GM21423 (cell line): ENCODE results near the gene SSBP4.
"Not testable (repeated sequence)": the region's sequence is repeated elsewhere in the genome, so short reads cannot be mapped to it uniquely, and the experiment has no call there.

Source experiments
- ATAC-seq: cut with Tn5 transposase; IDR thresholded peaks from one replicate; pipeline ENCODE4 v1.9.1; 2021; ENCODE audit warnings: mild to moderate bottlenecking, moderate library complexity; ENCODE audit not compliant: unreplicated experiment

Gene SSBP4

DNA sequence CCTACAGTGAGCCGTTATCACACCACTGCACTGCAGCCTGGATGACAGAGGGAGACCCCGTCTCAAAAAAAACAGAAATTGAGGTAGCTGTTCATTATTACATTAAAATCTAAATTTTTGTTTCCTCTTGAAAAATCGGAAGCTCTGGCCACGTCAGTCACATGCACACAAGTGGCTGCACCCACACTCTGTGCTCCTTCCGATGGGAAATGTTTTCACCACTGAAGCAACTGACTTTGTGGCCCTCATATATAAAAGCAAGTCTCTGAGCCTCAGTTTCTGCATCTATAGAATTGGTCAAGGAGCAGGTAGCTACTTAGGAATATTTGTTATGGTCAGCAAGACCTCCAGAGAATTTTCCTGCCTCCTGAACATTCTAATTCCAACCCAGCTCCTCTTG is 26.3 kb upstream of the SSBP4 start:
- no peak for ATAC-seq

DNA sequence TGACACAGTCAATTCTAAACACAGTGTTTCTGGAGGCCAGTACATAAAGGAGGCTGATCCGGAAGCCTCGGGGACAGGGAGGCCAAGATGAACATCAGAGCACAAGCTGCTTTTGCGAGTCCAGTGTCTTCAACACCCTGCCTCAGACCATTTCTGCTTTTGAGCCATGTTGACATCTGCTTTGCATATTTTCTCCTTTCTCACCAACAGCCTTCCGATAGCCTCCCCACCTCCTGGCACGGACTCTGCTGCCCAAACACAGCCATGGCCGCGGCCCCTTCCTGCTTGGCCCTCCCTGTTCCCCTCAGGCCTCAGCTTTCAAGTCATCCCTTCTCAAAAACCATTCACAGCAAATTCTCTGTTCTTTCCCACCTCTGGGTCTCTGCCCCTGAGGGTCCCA is 25.4 kb upstream of the SSBP4 start:
- ATAC-seq: no peak

DNA sequence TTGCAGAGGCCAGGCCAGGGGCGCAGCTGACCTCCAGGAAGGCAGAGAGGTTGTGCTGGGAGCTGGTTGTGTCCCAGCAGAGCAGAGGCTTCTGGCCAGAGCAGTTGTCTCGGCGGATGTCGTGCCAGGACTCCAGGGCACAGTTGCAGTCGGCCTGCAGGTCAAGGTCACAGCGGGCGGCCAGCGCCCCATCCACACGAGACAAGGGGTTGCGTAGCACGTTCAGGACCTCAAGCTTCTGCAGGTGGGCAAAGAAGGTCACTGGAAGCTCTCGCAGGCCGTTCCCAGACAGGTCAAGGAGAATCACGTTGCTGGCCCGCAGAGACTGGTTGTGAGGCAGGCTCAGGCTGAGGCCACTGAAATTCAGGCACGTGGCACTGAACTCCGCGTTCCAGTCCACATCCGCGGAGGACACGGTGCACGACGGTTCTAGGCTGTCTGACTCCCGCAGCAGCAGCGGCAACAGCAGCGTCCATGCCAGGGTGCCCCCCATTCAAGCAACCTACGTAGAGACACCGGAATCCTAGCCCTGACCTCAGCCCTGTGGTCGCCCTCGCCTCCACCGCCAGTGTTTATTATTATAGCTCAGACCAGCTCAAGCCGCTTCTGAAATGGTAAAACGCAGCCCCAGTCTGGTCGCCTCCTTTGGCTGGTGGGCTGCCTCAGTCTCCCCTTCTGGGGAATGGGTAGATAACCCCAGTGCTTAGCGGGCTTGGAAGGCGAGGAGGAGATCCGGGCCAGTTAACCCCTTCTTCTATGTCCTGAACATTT is 22.5 kb upstream of the SSBP4 start:
- no peak for ATAC-seq

DNA sequence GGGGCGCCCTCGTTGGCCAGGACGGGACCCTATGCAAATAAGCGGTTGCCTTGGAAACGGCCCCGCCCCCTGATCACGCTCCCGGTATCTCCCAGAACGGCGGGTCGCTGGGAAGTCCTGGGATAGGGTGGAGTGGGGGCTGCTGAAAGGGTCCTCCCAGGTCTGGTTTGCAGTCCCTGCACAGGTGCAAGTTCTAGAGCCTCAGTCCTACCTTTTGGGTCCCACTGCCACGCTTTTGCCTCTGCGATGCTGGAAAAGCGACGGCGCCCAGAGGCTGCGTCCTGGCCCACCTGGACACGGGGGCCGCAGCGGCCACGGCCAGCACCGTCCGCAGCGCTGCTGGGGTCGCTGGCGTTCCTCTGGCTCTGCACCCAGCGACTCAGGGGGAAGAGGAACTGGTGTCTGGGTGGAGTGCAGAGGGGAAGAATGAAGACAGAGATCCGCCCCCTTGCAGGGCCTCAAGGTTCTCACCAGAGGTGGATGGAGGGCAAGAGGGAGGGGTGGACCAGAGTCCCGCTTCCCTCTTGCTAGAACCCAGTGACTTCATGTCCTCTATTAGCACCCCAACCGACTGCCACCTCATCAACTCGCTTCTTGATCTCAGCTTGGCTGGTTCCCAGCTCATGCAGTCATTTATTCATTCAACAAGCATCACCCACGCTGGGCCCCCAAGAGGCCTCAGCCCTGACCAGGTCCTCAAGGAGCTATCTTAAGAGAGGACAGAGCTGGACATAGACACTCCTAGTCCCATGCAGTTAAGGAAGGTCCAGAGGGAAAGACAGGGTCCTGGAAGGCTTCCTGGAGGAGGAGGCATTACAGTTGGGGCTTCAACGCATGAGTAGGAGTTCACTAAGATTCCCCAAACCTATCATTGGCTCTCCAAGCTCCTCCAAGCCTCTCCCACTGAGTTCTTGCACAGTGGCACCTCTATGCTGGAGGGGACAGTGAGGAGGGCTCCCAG is 21.7 kb upstream of the SSBP4 start, which contains the start of gene LRRC25:
TSS of gene LRRC25 (minus strand) at position 381 of the 961 bp plus-strand sequence. CDS start 659 bp downstream, outside the sequence.
- no peak for ATAC-seq

DNA sequence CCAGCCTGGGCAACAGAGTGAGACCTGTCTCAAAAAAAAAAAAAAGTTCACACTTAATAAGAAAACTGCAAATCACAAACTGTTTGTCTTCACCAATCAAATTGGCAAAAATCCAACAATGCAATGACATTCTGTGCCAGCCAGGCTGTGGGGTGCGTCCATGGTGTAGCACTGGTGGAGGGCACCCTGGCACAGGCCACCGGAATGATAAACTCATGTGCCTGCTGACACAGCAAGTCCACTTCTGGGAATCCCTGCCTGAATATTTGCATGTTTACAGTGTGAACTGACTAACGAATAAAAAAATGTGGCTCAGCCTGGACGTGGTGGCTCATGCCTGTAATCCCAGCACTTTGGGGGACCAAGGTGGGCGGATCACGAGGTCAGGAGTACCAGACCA is 20.2 kb upstream of the SSBP4 start:
- no peak for ATAC-seq

DNA sequence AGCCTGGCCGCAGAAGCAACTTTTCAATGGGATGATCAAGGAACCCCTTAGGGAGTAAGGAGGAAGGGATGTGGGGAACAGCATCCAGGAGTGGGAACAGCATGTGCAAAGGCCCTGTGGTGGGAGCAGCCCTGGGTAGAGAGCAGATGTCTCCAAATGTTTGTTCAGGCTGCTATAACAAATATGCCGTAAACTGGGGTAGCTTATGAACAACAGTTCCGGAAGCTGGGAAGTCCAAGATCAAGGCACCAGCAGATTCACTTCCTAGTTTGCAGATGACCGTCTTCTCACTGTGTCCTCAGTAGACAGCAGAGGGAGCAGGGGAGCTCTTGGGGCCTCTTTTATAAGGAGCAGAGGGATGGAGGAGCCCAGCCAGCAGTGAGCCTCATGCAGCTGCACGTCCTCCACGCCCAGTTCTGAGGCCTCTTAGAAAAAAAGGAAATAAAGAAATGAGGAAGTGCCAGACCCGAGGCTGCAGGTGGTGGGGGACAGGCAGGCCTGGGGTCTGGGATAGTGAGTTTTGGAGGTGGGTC is 17.6 kb upstream of the SSBP4 start:
- ATAC-seq: no peak

DNA sequence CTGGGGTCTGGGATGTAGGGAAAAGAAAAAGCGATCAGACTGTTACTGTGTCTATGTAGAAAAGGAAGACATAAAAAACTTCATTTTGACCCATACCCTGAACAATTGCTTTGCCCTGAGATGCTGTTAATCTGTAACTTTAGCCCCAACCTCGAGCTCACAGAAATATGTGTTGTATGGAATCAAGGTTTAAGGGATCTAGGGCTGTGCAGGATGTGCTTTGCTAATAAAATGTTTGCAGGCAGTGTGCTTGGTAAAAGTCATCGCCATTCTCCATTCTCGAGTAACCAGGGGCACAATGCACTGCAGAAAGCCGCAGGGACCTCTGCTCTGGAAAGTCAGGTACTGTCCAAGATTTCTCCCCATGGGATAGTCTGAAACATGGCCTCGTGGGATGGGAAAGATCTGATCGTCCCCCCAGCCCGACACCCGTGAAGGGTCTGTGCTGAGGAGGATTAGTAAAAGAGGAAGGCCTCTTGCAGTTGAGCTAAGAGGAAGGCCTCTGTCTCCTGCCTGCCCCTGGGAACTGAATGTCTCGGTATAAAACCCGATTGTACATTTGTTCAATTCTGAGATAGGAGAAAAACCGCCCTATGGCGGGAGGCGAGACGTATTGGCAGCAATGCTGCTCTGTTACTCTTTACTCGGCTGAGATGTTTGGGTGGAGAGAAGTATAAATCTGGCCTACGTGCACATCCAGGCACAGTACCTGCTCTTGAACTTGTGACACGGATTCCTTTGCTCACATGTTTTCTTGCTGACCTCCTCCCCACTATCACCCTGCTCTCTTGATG is 16.5 kb upstream of the SSBP4 start:
- ATAC-seq: not testable (repeated sequence)

DNA sequence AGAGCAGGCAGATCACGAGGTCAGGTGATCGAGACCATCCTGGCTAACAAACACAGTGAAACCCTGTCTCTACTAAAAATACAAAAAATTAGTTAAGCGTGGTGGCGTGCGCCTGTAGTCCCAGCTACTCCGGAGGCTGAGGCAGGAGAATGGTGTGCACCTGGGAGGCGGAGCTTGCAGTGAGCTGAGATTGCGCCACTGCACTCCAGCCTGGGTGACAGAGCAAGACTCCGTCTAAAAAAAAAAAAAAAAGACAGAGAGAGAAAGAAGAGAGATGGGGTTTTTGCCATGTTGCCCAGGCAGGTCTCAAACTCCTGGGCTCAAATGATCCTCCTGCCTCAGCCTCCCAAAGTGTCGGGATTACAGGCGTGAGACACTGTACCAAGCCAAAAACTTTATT is 13.4 kb upstream of the SSBP4 start:
- not testable (repeated sequence) for ATAC-seq

DNA sequence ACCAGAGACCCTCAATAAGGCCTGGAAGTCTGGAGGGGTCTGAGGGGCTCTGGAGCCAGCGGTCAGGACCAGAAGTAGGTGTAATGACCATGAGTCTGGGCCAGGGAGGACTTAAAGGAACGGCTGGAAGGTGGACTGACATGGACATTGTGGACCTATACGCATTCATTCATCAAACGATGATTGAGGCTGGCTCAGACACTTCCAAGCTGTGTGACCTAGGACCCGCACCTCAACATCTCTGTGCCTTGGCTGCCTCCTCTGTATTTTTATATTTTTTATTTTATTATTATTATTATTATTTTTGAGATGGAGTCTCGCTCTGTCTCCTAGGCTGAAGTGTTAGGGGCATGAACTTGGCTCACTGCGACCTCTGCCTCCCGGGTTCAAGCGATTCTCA is 12.4 kb upstream of the SSBP4 start:
- no peak for ATAC-seq

DNA sequence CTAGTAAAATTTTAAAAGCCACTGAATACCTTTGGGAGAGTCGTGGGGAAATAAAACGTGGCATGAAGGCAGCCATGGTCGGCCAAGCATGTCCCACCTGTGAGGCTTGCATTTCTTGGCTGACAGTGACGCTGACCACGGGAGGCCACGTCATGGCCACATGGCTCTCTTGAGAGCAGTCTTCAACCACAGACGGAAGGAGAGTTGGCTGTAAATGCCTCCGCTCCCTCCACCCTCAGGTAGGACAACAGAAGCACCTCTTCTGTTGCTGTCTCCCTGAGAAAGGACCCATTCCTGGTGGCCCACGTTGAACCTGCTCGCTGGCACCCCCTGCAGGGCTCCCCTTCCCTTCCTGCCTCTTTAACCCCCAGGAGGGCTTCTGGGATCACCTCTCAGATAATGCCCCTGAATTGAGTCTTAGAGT is 11.1 kb upstream of the SSBP4 start:
- ATAC-seq: peak; percentile 85

DNA sequence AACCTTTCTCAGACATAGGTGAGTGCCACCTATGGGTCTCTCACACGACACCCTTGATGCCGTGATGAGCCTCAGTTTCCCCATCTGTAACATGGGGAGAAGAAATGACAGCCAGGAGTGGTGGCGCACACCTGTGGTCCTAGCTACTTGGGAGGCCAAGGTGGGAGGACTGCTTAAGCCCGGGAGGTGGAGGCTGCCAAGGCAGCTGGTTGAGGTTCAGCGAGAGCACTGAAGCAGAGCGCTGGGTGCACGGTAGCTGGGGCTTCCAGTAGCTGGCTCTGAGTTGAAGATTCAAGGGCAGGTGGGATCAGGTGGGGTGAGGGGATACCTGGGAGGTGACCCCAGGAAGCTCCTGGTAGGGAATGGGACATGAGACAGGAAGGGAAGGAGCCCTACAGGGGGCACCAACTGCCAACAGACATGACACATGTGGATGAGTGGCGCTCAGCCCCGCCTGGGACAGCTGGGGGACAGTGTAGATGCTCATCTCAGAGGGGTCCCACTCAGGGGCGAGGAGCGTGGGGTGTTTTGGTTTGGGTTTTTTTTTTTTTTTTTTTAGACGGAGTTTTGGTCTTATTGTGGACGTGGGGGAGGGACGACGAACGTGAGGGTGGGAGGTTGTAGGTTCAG is 6.5 kb upstream of the SSBP4 start:
- ATAC-seq: no peak

DNA sequence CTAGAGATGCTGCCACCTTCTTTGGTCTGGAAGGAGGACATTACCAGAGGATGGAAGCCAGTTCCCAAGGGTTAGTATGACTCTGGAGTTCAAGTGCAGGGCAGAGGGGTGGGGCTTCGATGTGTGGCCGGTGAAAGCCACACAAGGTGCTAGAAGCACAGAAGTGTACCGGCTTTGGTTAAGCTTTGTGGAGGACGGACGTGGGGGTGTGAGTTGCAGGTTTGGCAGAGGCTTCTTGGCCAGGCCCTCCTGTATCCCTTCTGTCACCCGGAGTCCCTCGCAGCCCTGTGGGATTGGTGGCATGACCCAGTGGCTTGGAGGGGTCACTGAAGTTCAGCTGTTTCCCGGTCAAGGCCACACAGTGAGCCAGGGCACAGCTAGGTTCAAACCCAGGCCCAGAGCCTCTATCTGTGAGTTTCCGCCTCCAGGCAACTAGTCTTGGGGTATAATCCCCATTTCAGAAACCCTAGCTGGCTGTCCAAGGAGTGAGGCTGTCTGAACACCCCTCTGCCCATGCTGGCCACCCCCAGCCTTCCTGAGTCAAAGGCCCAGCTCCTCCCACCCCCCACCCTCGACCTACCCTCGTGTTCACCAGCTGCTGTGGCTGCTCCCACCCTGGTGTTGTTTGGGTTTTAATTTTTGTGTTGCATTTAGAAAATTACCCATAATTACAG is 4.6 kb upstream of the SSBP4 start:
- no peak for ATAC-seq

DNA sequence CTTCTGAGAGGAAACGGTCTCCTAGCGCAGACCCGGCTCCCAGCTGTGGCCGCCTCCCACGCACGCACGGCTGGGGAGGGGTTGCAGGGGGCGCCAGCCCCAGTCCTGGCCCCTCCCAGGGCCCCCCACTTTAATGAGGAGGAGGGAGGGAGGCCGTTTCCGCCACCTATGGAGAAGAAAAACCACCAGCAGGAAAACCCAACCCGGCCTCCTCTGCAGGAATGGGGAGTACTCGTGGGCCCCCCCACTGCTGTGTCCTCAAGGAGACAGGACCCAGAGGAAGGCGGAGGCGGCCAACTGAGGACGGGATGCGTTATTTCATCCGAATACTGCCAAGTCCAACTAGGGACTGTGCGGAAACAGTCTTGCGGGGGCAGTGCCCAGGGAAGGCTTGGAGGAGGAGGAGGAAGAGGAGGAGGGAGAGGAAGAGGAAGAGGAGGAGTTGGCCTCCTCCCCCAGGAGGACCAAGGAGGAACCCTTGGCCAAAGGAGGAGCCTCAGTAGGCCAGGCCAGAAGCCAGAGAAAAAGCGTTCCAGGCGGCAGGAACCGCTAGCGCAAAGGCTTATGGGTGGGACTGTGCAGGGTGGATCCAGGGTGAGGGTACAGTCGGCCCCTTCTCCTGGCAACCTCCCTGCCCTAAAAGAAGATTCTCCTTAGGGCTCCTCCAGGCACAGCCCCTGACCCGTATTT is 3.9 kb upstream of the SSBP4 start:
- ATAC-seq: no peak

DNA sequence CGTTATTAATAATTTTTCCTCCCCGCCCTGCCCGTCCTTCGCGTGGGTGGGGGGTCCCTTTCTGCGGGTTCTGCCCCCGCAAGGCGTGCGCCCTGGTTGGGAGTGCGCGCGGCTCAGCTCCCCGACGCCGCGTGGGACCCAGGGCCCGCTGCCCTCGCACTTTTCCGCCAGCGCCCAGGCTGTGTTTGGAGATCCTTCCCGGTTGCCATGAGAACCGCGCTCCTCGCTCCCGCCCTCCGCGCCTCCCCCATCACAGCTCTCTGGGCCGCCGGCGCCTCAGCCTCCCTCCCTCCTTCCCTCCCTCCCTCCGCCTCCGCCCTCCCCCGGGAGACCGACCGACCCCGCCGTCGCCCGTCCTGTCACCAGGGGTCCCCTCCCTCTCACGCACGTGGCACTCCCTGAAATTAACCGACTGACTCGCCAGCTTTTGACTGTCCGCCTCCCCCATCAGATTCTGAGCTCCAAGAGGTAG is 2.4 kb upstream of the SSBP4 start:
- ATAC-seq: no peak

DNA sequence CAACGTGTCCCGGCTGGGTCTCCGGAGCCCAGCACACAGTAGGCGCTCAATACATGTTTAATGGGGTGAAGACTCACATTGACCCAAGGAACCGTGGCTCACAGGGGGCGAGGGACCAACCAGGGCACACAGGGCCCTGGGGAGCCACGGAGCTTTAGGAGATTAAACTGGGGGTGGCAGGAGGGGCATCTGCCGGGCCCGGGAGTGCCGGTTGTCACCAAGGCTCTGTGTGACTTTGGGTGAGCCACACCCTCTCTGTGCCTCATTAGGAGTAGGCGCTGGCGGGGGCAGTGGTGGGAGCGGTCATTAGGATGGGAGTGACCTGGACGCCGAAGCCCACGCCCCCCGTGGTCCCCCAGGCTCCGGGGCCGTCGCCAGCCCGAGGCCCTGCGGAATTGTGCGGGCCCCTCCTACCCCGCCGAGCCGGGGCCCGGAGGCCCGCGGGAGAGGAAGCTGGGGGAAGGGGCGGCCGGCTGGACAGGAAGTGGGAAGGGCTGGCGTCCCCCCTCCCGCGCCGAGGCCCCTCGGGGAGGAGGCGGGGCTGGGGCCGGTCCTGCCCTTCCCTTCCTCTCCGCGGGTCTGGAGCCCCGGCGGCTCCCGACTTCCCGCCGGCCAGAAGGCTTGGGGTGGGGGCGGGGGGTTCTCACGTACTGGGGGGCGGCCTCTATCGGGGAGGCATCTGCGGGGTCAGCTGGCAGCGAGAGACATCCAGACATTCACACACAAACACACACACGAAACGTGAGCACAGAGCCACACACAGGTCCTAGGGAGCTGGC is 1.8 kb upstream of the SSBP4 start:
- peak; percentile 26 for ATAC-seq

DNA sequence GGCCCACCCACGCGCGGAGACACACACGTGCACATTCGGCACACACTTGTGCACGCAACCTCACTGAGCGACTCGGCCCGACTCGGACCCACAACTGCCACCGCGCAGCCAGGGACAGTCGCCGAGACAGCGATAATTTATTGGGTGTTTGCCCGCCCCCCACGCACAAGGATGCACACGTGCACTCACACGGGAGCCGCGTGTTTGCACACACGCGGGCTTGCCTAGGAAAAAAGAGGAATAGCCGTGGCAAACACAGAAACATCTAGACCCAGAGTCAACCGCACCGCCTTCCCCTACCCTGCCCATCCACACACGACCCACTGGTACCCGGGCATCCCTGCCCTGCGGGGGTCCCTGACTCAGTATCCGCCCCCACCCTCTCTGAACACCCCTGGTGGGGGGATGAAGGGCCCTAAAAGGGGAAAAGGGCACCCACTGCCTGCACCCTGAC is 1.1 kb upstream of the SSBP4 start:
- no peak for ATAC-seq

DNA sequence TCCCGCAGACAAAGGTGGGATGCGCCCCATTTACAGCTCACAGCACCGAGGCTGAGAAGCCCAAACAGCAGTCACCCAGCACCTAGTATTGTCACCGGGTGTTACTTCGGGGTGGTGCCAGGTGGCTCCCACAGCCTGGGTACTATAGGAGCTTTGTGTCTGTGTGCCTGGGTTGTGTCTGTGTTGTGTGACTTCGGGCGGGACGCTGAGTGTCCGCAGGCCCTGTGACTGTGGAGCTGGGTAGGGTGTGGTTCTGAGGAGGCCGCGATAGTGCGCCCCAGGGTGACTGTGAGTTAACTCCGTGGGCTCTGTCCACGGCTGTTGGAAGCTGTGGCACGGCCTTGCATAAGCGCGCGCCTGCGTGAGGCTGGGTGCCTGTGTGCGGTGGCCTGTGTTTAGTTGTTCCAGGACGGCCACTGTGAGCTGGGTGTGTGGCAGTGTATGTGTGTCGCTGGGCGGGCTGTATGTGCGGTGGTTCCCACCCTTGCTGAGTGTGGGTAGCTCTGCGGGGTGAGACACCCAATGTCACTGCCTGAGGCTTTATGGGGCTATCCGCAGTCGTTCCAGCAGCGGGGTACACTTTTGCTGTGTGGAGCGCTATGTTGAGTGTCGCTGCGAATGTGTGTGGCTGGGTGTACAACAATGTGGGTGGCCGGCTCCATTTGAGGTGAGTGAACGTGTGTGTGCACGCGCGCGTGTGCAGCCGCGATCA is 559 bp upstream of the SSBP4 start:
- peak; percentile 2 for ATAC-seq
